ENCODE measurements around the gene SMARCA1.

Gene SMARCA1

DNA sequence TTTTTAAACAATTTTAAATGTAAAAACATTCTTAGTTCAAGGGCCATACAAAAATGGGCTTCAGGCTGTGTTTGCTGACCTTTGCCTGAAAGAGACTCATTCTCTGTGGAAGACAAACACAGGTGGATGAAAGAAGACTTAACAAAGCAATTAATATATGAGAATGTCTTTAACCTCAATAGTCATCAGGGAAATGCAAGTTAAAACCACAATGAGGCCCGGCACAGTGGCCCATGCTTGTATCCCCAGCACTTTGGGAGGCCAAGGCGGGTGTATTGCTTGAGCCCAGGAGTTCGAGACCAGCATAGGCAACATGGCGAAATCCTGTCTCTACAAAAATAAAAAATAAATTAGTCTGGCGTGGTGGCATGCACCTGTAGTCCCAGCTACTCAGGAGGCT, 7.1 kb upstream of the SMARCA1 start:
- no peak for DNase-seq

DNA sequence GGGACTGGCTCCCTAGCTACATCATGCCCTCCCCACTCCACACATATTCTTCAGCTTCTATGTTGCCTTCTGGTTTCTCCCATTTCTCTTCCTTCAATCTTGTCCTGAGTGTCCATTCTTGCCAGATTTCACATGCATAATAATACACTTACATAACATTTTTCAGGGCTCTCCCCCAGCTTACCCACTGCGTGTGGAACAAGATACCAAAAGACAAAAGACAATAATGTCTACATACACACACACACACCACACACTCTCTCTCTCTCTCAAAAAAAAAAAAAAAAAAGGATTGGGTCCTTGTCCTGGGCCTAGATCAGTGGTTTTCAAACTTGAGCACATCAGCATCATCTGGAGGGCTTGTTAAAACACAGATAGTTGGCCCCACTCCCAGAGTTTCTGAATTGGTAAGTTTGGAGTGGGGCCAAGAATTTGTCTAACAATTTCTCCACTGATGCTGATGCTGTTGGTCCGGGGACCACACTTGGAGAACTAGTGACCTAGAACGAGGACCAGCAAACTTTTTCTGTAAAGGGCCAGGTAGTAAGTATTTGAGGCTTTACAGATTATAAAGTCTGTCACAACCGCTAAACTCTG, 6.5 kb upstream of the SMARCA1 start:
- no peak for DNase-seq

GRCh38 chrX:129525896-129526295, 2.6 kb upstream of the SMARCA1 start:
- no peak for DNase-seq

DNA sequence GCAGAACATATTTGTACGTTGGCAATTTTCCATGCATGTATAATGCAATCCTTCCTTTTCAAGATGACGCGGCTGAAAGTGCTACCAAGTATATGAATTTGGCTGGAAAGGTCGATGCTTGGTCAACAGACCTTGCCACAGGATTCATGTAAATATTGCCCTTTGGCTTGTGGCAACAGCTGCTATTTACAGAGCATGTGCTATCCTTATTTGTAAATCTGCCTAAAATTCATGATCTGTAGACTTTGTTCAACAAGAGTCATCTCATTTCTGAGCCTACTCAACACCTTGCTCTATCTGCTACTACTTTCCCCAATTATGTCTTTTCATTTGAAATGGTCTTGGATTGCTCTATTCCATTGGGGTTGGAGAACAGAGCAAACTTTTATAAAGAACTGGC, 1.9 kb upstream of the SMARCA1 start:
- DNase-seq: no peak

- no peak for DNase-seq
Observed at GRCh38 chrX:129524250-129524850, 1.1 kb upstream of the SMARCA1 start.

- no peak for DNase-seq
Observed at GRCh38 chrX:129522184-129523078, 859 bp downstream of the SMARCA1 start.

GRCh38 chrX:129520151-129520550, 3.1 kb downstream of the SMARCA1 start:
- DNase-seq: no peak

DNA sequence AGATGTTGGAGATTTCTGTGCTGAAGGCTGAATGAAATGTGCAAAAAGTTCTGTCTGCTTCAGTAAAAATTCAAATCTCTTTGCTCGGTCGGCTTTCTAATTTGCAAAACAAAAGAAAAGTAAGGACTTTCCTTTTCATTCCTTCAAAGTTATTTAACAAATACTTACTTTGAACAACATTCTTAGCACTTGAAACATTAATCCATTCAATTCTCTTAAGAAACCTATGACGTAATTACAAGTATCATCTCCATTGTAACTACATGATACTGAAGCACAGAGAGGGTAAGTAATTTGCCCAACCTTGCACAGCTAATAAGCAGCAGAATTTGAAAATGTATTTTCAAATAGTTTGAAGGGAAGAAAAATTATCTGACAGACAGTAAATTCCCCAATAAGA, 6.9 kb downstream of the SMARCA1 start:
- no peak for DNase-seq

GRCh38 chrX:129512409-129512808, 10.9 kb downstream of the SMARCA1 start:
- no peak for DNase-seq

- DNase-seq: no peak
Observed at GRCh38 chrX:129511689-129512088, 11.6 kb downstream of the SMARCA1 start.

- DNase-seq: no peak
Observed at GRCh38 chrX:129510331-129510730, 13.0 kb downstream of the SMARCA1 start.

DNA sequence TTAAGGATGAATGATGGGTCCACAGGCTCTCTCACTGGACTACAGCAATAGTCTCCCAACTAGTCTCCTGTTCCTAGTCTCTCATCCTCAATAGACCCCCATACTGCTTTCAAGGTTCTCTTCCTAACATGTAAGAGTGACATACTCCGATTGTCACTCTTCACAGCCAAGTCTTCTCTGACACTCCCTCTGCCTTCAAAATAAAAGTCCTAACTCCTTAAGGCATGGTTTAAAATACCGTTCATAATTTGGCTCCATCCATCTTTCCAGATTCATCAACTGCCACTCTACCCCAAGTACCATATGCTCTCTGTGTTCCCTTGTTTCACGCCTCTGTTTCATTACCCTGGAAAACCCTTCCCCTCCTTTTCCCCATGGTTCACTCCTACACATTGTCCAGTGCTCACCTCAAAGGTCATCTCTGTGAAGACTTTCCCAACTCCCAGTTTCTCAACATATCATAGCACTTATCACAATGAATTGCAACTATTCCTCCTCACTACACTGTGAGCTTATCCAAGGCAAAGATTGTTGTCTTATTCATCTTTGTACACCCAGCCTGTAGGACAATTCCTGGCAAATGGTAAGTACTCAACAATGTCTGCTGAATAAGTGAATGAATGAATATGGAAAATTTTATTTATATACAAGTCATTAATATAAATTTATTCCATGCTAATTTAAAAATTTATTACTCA, 26.0 kb downstream of the SMARCA1 start:
- DNase-seq: no peak

GRCh38 chrX:129496625-129497024, 26.7 kb downstream of the SMARCA1 start:
- no peak for DNase-seq

DNA sequence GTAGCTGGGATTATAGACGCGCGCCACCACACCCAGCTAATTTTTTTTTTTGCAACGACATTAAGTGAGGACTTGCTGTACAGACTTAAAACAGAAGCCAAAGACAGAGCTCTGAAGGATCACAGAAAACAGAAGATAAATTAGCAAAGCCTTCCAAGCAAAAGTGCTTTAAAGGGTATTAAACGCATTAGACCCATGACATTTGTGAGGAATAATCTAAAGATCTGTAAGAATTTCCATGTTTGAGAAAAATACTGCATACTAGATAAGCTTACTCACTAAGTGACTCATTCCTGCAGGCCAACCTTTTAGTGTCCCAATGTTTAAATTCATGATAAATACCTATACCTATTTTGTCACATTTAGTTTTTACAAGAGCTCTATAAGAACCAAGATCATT, 27.4 kb downstream of the SMARCA1 start:
- no peak for DNase-seq

DNA sequence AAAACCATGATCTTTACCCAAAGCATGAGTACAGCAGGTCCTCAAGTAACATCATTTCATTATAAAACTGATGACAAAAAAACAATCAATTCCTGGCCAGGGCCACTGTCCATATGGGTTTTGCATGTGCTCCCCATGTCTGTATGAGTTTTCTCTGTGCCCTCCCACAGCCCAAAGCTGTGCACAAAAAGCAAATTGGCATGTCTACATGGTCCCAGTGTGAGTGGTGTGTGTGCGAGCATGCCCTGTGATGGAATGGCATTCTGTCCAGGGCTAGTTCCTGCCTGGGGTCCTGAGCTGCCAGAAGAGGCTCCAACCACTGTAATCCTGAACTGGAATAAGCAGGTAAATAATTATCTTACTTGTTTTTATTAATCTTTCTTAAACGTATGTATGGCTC, 28.4 kb downstream of the SMARCA1 start:
- no peak for DNase-seq

GRCh38 chrX:129493643-129494042, 29.6 kb downstream of the SMARCA1 start:
- DNase-seq: no peak

- no peak for DNase-seq
Observed at GRCh38 chrX:129490330-129490729, 33.0 kb downstream of the SMARCA1 start.

- no peak for DNase-seq
Observed at GRCh38 chrX:129488359-129488758, 34.9 kb downstream of the SMARCA1 start.

DNA sequence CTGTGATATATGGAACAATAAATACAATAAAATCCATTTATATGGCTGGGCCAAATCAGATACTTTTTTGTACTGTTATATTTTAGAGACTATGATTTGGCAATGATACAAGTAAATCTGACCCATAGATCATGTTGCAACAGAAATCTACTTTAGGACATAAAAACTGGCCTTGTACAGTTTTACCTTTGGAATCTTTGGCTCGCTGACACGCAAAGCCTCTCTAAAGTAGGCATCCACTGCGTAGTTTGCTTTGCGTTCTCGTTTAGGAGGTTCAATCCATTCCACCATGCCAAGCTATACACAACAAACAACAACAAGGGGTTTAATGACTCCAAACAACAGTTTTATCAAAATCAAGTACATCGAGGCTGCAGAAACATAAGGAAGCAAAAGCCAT, 42.4 kb downstream of the SMARCA1 start:
- no peak for DNase-seq

GRCh38 chrX:129478516-129478915, 44.8 kb downstream of the SMARCA1 start:
- no peak for DNase-seq

- no peak for DNase-seq
Observed at GRCh38 chrX:129472116-129472515, 51.2 kb downstream of the SMARCA1 start.

DNA sequence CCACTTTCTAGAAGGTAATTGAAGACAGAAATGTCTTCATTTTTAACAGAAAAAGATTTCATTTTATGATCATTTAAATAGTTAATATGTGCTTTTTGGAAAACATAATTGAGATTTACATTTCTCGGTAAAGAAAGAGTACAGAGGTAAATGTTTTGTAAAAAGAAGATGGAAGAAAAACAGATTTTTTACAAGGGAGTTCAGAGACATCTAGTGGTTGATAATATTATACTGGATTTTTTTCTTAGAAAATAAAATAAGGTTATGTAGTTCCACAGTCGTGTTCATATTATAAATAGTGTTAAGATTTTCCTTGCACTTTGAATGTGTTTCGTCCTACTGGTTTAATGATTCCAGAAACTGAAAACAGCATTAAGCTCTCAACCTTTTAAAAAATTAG, 60.6 kb downstream of the SMARCA1 start:
- no peak for DNase-seq

- no peak for DNase-seq
Observed at GRCh38 chrX:129461801-129462456, 61.4 kb downstream of the SMARCA1 start.

Measured in stimulated activated CD4-positive, alpha-beta T cell treated with anti-CD3 and anti-CD28 coated beads, Interleukin-4, amount 100 ng/mL, for 24 hours (primary cell).